Ureter (tissue), 1 donor: Measurements from ENCODE around the gene CEP76. TPM values are rescaled to one million over a fixed set of nuclear protein-coding genes. Genes with fewer than 3 reads are reported as not detected.
"Not testable (repeated sequence)": the region's sequence is repeated elsewhere in the genome, so short reads cannot be mapped to it uniquely, and the experiment has no call there.

Source experiments
- DNase-seq: peaks from one replicate; pipeline ENCODE4 v3.0.0-alpha.2; 2020; ENCODE audit warnings: low spot score
- total RNA-seq: library from RNA; stranded (reverse); gene quantifications from one replicate; pipeline ENCODE4 v1.2.4, GENCODE V29; 2023
- donor health status: DM: yes; HTN: yes; CAD: no.

CEP76 gene
- total RNA-seq, 1 donor from 2014 or later: 7.9 TPM

DNA sequence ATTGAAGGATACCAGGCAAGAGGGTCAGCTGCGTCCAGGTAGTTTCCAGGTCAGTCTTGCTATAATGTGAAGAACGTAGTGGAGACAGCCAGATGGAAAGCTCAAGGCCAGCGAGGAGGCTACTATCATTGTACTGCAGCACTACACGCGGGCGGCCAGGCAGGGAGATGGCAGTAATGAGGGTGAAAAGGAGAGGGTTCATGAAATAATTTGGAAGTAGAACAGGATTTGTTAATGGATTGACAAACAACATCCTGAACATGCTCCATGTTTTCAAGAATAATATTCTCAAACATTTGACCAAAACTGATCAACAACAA lies 61.7 kb downstream of the CEP76 start:
- no peak for DNase-seq

DNA sequence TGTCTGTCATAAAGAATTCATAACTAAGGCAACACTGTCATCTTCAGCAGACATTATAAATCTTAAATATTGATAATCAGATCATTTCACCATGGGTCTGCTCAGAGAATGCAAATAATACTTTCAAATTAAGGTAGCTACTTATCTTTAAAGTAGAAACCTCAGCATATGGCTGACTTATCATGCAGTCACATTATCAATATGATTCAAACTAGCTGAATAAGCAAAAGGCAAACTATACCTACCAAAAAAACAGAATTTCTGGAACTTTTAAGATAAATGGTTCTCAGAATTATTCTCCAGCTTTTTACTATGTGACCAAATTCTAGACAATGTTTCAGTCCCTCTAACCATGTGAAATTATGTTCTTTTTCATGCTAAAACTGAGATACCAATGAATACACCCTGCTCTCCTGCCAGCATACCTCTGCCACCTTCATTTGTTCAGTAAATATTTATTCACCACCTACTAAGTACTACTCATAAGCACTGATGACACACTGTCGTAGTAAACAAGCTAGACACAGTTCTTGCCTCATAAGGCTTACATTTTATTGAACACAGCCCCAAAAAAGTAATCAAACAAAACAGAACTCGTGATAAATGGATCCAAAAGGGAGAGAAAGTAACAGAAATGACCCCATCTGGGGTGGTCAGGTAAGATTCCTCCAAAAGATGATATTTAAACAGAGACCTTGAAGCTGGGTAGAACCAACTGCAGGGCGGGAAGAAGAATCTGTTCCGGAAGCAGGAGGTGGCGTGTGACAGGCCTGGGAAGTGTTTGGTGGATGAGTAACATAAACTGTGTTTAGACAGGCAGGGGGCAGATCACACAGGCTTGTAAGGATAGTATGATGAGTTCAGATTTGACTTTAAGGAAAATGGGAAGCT lies 62.3 kb downstream of the CEP76 start:
- no peak for DNase-seq

- DNase-seq: no peak
Observed at GRCh38 chr18:12638644-12639124, 63.8 kb downstream of the CEP76 start.

- no peak for DNase-seq
Observed at GRCh38 chr18:12637901-12638643, 64.5 kb downstream of the CEP76 start.

- DNase-seq: no peak
Observed at GRCh38 chr18:12637393-12637792, 65.1 kb downstream of the CEP76 start.

DNA sequence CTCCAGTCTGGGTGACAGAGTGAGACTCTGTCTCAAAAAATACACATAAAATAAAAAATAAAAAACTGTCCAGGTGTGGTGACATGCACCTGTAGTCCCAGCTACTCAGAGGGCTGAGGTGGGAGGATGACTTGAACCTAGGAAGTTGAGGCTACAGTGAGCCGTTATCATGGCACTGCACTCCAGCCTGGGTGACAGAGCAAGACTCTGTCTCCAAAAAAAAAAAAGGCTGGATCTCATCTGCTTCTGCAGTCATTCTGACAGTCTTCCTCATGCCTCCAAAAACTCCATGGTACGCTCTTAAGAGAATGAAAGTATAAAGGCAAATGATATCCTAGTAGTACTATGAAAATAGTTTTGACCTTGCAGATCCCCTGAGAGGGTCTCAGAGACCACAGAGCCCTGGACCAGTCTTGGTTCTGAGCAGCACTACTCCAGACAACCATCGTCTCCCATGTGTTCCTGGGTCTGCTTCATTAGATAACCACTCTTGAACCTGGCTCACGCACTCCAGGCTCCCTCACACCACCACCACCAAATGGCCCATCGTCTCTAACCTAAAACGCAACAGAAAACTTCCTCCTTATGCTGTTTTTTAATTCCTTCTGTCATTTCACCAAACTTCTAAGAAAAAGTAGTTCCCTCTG lies 70.6 kb downstream of the CEP76 start:
- DNase-seq: no peak

DNA sequence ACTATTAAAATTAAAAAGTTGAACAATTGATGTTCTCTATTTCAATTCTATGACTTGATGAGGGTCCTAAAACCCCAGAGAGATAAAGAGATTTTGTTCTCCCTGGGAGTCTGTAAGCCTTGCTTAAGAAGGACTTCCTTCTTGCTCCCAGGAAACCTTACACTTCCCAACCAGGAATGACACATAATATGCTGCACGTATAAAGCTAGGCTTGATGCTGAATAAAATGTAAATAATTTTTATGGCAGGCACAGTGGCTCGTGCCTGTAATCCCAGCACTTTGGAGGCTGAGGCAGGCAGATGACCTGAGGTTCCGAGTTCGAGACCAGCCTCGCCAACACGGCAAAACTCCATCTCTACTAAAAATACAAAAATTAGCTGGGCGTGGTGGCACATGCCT lies 72.4 kb downstream of the CEP76 start:
- DNase-seq: no peak

GRCh38 chr18:12628706-12629702 lies 73.5 kb downstream of the CEP76 start:
- DNase-seq: no peak

- DNase-seq: not testable (repeated sequence)
Observed at GRCh38 chr18:12627199-12627598, 75.3 kb downstream of the CEP76 start.

- DNase-seq: no peak
Observed at GRCh38 chr18:12625241-12625640, 77.3 kb downstream of the CEP76 start.

Other genes with a start within 250 kb of the CEP76 start
- 28.1 TPM for gene SPIRE1, start 44.6 kb downstream of the CEP76 start, total RNA-seq
- 70.8 TPM for gene PSMG2, start 319 bp upstream of the CEP76 start, total RNA-seq
- gene PTPN2, start 181.5 kb upstream of the CEP76 start, total RNA-seq: 47.8 TPM
- gene SEH1L, start 245.3 kb upstream of the CEP76 start, total RNA-seq: 53.1 TPM